NB4 (cell line): ENCODE measurements around the gene ZNF169.

Source experiments
- DNase-seq: peaks from one replicate; pipeline ENCODE4 v3.0.0; 2010; ENCODE audit warnings: low read depth
- H3K4me3 ChIP-seq: one replicate; pipeline ENCODE4 v1.5.1; 2011; ENCODE audit warnings: mild to moderate bottlenecking, low read depth, low read length, moderate library complexity
- MYC ChIP-seq: IDR thresholded peaks from 2 replicates; pipeline ENCODE4 v1.6.1; 2011; ENCODE audit warnings: low read depth, low read length
- POLR2A ChIP-seq: IDR thresholded peaks from 2 replicates; pipeline ENCODE4 v1.6.1; 2011; ENCODE audit warnings: mild to moderate bottlenecking; ENCODE audit not compliant: insufficient read length; ENCODE audit errors: extremely low read depth
- TF ChIP-seq, protein P1 (sequence below): IDR thresholded peaks from 2 replicates; pipeline ENCODE4 v1.6.1; 2011; ENCODE audit warnings: low read depth, low read length
- TF ChIP-seq, protein P2 (sequence below): IDR thresholded peaks from one replicate; pipeline ENCODE4 v1.5.1; 2012; ENCODE audit warnings: low read depth, low read length

Gene ZNF169

DNA sequence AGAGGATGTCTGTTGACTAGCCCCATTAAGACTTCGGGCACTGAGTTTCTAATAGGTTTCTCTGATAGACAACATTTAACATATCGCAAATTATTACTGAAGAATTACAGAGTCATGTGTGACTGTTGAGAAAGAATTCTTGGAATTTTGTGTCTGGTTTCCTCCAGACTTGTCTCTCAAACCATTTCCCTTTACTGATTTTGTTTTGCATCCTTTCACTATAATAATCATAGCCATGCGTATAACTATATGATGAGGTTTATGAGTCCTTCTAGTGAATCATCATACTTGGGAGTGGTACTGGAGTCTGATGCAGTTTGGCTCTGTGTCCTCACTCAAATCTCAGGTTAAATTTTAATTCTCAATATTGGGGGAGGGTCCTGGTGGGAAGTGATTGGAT lies 27.0 kb downstream of the ZNF169 start:
- TF ChIP-seq, protein P1, sequence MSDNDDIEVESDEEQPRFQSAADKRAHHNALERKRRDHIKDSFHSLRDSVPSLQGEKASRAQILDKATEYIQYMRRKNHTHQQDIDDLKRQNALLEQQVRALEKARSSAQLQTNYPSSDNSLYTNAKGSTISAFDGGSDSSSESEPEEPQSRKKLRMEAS, result no peak
- TF ChIP-seq POLR2A (no peak), MYC (no peak)
- TF ChIP-seq, protein P2, sequence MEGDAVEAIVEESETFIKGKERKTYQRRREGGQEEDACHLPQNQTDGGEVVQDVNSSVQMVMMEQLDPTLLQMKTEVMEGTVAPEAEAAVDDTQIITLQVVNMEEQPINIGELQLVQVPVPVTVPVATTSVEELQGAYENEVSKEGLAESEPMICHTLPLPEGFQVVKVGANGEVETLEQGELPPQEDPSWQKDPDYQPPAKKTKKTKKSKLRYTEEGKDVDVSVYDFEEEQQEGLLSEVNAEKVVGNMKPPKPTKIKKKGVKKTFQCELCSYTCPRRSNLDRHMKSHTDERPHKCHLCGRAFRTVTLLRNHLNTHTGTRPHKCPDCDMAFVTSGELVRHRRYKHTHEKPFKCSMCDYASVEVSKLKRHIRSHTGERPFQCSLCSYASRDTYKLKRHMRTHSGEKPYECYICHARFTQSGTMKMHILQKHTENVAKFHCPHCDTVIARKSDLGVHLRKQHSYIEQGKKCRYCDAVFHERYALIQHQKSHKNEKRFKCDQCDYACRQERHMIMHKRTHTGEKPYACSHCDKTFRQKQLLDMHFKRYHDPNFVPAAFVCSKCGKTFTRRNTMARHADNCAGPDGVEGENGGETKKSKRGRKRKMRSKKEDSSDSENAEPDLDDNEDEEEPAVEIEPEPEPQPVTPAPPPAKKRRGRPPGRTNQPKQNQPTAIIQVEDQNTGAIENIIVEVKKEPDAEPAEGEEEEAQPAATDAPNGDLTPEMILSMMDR, result no peak
- no peak for DNase-seq
- H3K4me3 ChIP-seq, result no peak overlapping the region

DNA sequence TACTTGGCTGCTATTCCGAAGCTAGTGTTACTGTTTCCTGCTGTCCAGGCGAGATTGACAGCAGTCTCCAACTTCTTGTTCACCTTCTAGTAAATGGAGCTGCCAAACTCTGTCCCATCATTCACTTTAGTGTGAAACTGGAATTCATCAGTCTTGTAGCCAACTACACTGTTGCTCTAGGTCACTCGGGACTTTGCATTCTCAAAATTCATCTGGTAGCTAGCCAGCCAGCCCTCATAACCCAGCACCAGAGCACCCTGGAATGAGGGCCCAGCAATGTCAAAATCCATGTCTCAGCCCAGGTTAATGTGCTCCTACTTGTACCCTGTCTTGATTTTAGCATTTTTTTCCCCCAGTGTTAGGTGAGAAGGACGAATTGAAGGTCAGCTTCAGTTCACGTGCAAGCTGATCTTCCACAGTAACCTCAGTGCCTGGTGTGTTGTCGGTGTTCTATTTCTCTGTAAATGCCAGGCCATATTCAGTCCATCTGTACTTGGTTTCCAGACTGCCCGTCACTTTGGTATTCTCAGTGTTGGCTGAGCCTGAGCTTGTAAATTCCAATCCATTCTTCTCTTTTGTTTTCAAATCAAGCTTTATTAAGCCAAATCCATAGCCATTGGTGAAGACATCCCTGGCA lies 28.9 kb downstream of the ZNF169 start:
- no peak overlapping the region for H3K4me3 ChIP-seq
- DNase-seq, result no peak
- TF ChIP-seq POLR2A, result no peak
- TF ChIP-seq, protein P1, result no peak
- TF ChIP-seq MYC, result no peak
- TF ChIP-seq, protein P2, result no peak

DNA sequence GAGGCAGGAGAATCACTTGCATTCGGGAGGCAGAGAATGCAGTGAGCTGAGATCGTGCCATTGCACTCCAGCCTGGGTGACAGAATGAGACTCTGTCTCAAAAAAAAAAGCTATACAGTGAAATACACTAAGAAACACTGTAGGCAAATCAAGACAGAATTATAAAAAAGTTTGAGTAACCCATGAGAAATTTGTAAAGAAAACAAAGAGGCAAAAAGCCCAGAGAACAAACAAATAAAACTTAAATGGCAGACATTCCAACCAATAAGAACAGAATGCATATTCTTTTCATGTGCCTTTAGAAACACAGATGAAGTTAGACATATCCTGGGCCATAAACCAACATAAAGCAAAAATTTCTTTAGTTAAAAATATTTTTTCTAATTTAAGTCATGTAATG lies 30.6 kb downstream of the ZNF169 start:
- no peak for DNase-seq
- no peak overlapping the region for H3K4me3 ChIP-seq
- TF ChIP-seq MYC, result no peak

DNA sequence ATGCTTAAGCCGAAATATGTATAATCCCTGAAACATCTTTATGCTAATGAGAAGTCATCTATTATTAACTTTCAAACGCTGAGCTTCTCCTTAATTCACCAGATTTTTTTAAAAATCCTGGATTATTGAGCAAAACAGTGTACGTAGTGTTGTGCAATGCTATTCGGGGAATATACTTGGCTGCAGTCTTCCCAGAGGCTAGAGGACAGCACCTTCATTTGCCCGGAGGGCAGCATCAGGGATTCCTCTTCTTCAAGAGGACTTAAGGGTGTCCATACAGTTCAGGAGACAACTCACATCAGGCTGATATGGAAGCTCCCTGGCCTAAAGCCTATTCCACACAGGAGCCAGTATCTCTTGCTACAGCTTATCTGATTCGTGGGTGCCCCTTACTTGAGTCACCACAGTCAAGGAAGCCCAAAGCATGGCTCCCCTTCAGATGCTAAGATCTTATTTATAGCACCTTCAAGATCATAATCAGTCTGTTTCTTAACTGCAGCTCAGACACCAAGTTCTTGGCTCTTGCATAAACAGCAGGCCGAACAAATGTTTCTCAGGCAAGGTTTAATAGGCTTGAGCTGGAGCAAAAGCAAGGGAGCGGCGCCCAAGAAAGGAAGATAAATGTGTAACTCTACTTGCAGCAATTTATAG lies 40.0 kb downstream of the ZNF169 start:
- DNase-seq, result peak; percentile 13
- no peak overlapping the region for H3K4me3 ChIP-seq
- no peak for TF ChIP-seq MYC
- TF ChIP-seq, protein P1, result no peak
- TF ChIP-seq POLR2A, result no peak
- TF ChIP-seq, protein P2, result no peak

DNA sequence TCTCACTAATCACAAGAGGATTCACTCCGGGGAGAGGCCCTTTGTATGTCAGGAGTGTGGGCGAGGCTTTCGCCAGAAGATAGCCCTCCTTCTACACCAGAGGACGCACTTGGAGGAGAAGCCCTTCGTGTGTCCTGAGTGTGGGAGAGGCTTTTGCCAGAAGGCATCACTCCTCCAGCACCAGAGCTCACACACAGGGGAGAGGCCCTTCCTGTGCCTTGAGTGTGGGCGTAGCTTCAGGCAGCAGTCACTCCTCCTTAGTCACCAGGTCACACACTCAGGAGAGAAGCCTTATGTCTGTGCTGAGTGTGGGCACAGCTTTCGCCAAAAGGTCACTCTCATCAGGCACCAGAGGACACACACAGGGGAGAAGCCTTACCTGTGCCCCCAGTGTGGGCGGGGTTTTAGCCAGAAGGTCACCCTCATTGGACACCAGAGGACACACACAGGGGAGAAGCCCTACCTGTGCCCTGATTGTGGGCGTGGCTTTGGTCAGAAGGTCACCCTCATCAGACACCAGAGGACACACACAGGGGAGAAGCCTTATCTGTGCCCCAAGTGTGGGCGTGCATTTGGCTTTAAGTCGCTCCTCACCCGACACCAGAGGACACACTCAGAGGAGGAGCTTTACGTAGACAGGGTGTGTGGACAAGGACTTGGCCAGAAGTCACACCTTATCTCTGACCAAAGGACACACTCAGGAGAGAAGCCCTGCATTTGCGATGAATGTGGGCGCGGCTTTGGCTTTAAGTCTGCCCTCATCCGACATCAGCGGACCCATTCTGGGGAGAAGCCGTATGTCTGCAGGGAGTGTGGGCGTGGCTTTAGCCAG lies 41.6 kb downstream of the ZNF169 start:
- TF ChIP-seq MYC (no peak), POLR2A (no peak)
- TF ChIP-seq, protein P1, result no peak
- TF ChIP-seq, protein P2, result no peak
- no peak overlapping the region for H3K4me3 ChIP-seq
- no peak for DNase-seq

DNA sequence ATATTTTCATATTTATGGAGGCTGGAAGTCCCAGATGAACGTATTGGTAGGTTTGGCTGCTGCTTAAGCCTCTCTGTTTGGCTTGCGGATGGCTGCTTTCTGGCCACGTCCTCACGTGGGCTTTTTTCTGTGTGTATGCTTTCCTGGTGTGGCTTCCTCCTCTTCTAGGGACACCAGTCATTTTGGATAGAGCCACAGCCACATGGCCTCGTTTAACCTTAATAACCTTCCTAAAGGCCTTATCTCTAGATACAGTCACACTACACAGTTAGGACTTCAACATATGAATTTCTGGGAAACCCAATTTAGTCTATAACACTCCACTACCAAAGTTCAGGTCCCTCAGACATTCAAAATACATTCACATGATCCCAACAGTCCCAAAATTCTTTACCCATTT lies 42.5 kb downstream of the ZNF169 start:
- TF ChIP-seq, protein P2, result no peak
- TF ChIP-seq POLR2A, result no peak
- no peak for DNase-seq
- no peak overlapping the region for H3K4me3 ChIP-seq
